ENCODE data around the gene ZNF554.

DNA sequence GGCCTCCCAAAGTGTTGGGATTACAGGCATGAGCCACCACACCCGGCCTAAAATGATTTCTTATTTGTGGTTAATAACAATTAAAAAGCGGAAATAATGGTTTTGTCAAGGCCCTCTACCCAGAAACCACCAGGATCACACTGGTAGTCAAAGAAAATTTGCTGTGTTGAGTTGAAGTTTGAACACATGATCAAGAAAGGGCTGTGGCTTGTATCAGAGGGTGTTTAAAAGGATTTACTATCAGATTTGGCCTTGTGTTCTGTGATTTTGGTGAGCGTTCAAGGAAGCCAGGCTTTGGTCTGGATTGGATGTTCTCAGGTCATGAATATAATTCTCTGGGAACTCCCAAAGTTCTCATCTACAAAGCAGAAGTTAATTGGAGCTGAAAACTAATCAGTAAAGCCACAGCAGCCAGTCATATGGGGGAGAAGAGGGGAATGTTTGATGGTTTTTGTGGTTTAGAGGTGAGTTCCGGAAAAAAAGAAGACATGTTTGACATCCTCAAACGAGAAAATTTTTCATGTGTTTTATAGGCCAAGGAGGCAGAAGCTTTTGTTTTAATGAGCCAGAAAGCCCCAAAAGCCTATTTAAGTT is 36.9 kb downstream of the ZNF554 start:
- no peak for TF ChIP-seq POLR2A (IDR thresholded peaks at IDR 0.05)
- TF ChIP-seq, protein P1, sequence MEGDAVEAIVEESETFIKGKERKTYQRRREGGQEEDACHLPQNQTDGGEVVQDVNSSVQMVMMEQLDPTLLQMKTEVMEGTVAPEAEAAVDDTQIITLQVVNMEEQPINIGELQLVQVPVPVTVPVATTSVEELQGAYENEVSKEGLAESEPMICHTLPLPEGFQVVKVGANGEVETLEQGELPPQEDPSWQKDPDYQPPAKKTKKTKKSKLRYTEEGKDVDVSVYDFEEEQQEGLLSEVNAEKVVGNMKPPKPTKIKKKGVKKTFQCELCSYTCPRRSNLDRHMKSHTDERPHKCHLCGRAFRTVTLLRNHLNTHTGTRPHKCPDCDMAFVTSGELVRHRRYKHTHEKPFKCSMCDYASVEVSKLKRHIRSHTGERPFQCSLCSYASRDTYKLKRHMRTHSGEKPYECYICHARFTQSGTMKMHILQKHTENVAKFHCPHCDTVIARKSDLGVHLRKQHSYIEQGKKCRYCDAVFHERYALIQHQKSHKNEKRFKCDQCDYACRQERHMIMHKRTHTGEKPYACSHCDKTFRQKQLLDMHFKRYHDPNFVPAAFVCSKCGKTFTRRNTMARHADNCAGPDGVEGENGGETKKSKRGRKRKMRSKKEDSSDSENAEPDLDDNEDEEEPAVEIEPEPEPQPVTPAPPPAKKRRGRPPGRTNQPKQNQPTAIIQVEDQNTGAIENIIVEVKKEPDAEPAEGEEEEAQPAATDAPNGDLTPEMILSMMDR (IDR thresholded peaks at IDR 0.05) = no peak
